Central memory CD8-positive, alpha-beta T cell (primary cell): ENCODE results near the gene SMYD3.

Experiments
- ATAC-seq: fragments of 150-1000 bp; cut with Tn5 transposase; replicated peaks from 2 replicates; pipeline ENCODE4 v1.10.0; 2022; ENCODE audit warnings: mild to moderate bottlenecking, moderate FRiP score, moderate number of reproducible peaks; ENCODE audit not compliant: poor library complexity, severe bottlenecking; ENCODE audit errors: extremely low read depth
- DNase-seq, 2 donors: peaks; one replicate each; pipeline ENCODE4 v3.0.0; 2021; ENCODE audit warnings: low spot score in 2 of 2
- H3K27ac Mint-ChIP-seq: one replicate; pipeline ENCODE4 v1.8.0; 2022; ENCODE audit warnings: low read depth, mild to moderate bottlenecking, moderate library complexity, mixed read lengths
- H3K27me3 Mint-ChIP-seq: one replicate; pipeline ENCODE4 v1.8.0; 2022; ENCODE audit warnings: mixed read lengths
- H3K36me3 Mint-ChIP-seq: one replicate; pipeline ENCODE4 v1.8.0; 2022; ENCODE audit warnings: mild to moderate bottlenecking, moderate library complexity, mixed read lengths; ENCODE audit not compliant: insufficient read depth
- H3K4me1 Mint-ChIP-seq: one replicate; pipeline ENCODE4 v1.8.0; 2022; ENCODE audit warnings: mixed read lengths
- H3K4me3 Mint-ChIP-seq: one replicate; pipeline ENCODE4 v1.8.0; 2022; ENCODE audit warnings: mild to moderate bottlenecking, moderate library complexity, mixed read lengths
- H3K9me3 Mint-ChIP-seq: one replicate; pipeline ENCODE4 v1.8.0; 2022; ENCODE audit warnings: mixed read lengths

Gene SMYD3

GRCh38 chr1:246512230-246512629, 5.2 kb upstream of the SMYD3 start:
- peaks cover 5% of the 10 kb centered on the region for H3K36me3 Mint-ChIP-seq
- DNase-seq (no peak), ATAC-seq (no peak)

GRCh38 chr1:246511203-246511602, 4.1 kb upstream of the SMYD3 start:
- Mint-ChIP-seq H3K9me3 (no peaks in the 10 kb centered on the region), H3K4me1 (peaks cover 16% of the 10 kb centered on the region), H3K27ac (no peak overlapping the region), H3K4me3 (no peak overlapping the region), H3K27me3 (no peaks in the 10 kb centered on the region), H3K36me3 (peaks cover 5% of the 10 kb centered on the region)
- DNase-seq (no peak), ATAC-seq (no peak)

More at GRCh38 chr1:246512230-246512629, 5.2 kb upstream of the SMYD3 start:
- H3K4me1 Mint-ChIP-seq, result peaks cover 9% of the 10 kb centered on the region
- H3K4me3 Mint-ChIP-seq, result no peak overlapping the region
- no peaks in the 10 kb centered on the region for H3K9me3 Mint-ChIP-seq
- no peak overlapping the region for H3K27ac Mint-ChIP-seq
- H3K27me3 Mint-ChIP-seq, result no peaks in the 10 kb centered on the region

DNA sequence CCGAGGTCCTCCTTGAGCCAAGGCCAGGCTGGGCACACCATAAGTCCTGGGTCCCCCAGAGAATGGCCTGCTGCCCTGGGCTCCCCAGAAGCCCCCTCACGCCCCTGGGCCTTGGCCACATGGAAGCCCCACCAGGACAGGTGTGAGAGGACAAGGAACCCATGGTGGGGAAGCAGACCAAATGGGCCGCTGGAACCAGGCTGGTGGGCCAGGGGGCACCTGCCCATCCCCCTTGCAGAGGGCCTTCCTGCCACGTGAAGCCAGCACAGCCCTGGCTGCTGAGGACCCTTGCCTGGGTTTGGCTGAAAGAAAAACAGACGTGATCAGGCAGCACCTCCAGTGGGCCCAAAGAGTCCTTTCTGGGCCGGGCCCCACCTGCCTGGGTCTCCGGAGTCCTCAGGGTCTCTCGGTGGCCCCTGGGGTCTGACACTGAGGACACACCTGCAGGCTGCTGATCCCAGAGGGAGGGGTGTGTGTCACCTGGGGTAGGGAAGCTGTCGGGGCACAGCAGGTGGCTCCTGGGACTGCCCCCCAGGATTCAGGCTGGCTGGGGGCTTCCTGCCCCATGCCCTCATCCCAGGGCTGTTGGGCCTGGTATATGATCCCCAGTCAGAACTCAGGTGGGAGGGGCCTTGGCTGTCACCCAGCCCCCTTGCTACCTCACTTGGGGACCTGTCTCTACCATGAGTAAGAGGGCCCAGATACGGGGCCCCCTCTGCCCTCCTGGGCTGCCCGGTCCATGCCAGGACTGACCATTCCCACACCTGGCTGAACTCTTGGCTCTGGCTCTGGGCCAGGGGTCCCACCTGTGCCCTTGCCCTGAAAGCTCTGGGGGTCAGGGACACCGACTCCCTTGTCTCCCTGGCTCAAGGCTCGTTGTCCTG, 3.3 kb upstream of the SMYD3 start:
- Mint-ChIP-seq H3K9me3 (no peaks in the 10 kb centered on the region), H3K27me3 (no peaks in the 10 kb centered on the region), H3K27ac (no peak overlapping the region), H3K4me1 (peaks cover 24% of the 10 kb centered on the region), H3K4me3 (no peak overlapping the region), H3K36me3 (peaks cover 5% of the 10 kb centered on the region)
- ATAC-seq, result no peak
- DNase-seq, result no peak

DNA sequence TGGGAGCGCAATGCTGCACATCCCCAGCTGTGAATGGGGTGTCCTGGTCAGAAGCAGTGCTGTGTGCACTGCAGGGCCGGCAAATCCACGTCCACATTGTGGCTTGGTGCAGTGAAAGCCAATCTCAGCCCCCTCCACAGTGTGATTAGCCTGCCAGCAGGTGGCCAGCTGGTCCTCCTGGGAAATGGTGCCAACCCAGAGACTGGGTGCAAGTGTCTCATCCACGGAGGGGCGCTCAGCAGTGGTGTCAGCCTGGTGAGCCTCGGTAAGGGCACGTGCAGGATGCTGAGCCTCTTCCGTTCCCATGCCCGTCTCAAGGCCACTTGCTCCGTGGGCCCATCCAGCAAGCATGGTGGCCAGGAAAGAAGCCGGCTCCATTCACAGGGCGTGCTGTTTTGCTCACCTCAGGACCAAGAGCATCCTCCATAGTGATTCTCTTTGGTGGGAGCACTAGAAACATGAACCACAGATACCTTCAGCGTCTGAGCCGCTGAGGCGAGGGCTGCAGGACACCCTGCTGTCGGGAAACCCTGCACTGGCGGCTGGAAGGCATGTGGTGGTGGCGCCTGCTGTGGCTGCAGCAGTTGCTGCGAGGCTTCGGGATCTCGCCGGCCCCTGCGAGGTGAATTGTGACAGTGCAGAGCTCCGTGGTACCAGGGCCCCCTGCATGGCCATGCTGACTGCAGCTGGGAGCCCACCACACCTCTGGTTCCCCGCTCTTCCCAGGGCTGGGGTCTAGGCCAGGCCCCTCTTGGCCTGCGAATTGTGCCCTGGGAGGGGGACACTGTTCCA, 2.0 kb upstream of the SMYD3 start:
- no peaks in the 10 kb centered on the region for H3K27me3 Mint-ChIP-seq
- H3K4me3 Mint-ChIP-seq, result no peak overlapping the region
- no peaks in the 10 kb centered on the region for H3K9me3 Mint-ChIP-seq
- H3K27ac Mint-ChIP-seq, result no peak overlapping the region
- DNase-seq (no peak), ATAC-seq (no peak)
- H3K4me1 Mint-ChIP-seq, result peaks cover 29% of the 10 kb centered on the region
- peaks cover 5% of the 10 kb centered on the region for H3K36me3 Mint-ChIP-seq

DNA sequence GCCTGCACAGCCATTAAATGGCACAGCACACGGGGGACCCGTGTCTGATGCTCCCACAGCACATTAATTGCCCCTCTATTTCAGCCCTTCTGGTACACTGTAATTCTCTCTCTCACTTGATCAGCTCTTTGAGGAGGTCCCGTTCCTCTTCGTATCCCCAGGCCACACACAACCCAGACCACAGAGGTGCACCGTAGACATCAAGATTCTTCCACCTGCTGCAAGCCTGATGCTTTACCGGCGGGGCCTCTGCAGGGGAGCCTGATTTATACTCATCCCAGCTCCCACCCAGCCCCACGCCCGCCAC, 759 bp downstream of the SMYD3 start:
- Mint-ChIP-seq H3K27me3 (no peaks in the 10 kb centered on the region), H3K36me3 (peaks cover 7% of the 10 kb centered on the region), H3K27ac (peak overlapping the region; percentile 49), H3K4me3 (peak overlapping the region; percentile 83), H3K4me1 (peaks cover 42% of the 10 kb centered on the region), H3K9me3 (no peaks in the 10 kb centered on the region)
- DNase-seq (no peak), ATAC-seq (peak; percentile 27)

- Mint-ChIP-seq H3K4me3 (no peak overlapping the region), H3K9me3 (no peaks in the 10 kb centered on the region), H3K4me1 (peaks cover 44% of the 10 kb centered on the region), H3K27ac (no peak overlapping the region), H3K36me3 (peaks cover 7% of the 10 kb centered on the region), H3K27me3 (no peaks in the 10 kb centered on the region)
- no peak for ATAC-seq
- no peak for DNase-seq
These were observed 3.7 kb downstream of the SMYD3 start for GRCh38 chr1:246503341-246503740.

GRCh38 chr1:246497331-246497915, 9.7 kb downstream of the SMYD3 start:
- Mint-ChIP-seq H3K27ac (no peak overlapping the region), H3K27me3 (no peaks in the 10 kb centered on the region), H3K9me3 (no peaks in the 10 kb centered on the region), H3K36me3 (peaks cover 1% of the 10 kb centered on the region), H3K4me3 (no peak overlapping the region), H3K4me1 (peaks cover 17% of the 10 kb centered on the region)
- ATAC-seq, result peak; percentile 56
- no peak for DNase-seq

DNA sequence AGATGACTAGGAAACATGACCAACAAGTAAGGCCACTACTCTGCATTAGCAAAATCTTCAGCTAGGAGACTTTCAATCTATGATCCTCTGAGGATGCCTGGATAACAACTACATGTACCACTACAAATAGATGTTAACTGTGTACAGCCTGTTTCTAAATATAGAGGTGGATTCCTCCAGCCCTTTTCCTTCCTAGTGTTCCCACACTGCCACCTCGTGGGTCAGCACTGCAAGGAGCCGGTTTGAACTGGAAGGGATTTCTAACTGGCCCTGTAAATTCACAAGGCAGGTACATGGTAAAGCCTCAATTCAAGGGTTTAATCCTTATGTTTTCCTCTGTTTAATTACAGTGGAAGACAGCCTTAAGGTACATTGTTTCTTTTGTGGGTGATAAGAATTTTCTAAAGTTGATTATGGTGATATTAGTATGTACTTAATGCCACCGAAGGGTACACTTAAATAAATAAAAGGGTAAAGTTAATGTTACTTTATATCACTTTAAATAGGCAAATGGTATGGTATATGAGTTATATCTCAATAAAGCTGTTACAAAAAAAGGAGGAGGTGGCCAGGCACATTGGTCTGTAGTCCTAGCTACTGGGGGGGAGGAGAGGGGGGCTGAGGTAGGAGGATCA, 14.4 kb downstream of the SMYD3 start:
- H3K36me3 Mint-ChIP-seq, result no peaks in the 10 kb centered on the region
- no peak overlapping the region for H3K4me3 Mint-ChIP-seq
- peaks cover 13% of the 10 kb centered on the region for H3K4me1 Mint-ChIP-seq
- no peak for ATAC-seq
- DNase-seq, result no peak
- H3K9me3 Mint-ChIP-seq, result no peaks in the 10 kb centered on the region
- no peaks in the 10 kb centered on the region for H3K27me3 Mint-ChIP-seq
- no peak overlapping the region for H3K27ac Mint-ChIP-seq

- H3K9me3 Mint-ChIP-seq, result no peaks in the 10 kb centered on the region
- DNase-seq (no peak), ATAC-seq (no peak)
- peaks cover 13% of the 10 kb centered on the region for H3K4me1 Mint-ChIP-seq
- H3K4me3 Mint-ChIP-seq, result no peak overlapping the region
- no peaks in the 10 kb centered on the region for H3K27me3 Mint-ChIP-seq
- H3K27ac Mint-ChIP-seq, result no peak overlapping the region
- H3K36me3 Mint-ChIP-seq, result no peaks in the 10 kb centered on the region
These were observed 15.5 kb downstream of the SMYD3 start for GRCh38 chr1:246491551-246492053.

DNA sequence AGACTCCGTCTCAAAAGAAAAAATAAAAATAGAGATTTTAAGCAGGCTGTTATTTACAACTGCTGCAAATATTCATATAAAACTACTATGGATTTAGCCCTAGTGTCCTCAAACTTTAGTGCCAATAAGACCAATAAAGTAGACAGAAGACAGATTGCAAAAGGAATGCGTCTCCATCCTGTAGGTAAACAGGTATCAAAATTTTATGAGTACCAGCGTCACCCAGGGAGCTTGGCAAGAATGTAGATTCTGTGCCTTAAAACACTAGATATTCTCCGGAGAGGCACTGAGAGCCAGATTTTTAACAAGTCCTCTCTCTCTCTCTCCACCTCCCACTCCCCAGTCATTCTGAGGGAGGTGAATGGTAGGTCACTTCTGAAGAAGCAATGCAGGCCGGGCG, 18.4 kb downstream of the SMYD3 start:
- DNase-seq (no peak), ATAC-seq (no peak)
- Mint-ChIP-seq H3K27me3 (no peaks in the 10 kb centered on the region), H3K36me3 (no peaks in the 10 kb centered on the region), H3K27ac (no peak overlapping the region), H3K4me1 (peaks cover 15% of the 10 kb centered on the region), H3K4me3 (no peak overlapping the region), H3K9me3 (no peaks in the 10 kb centered on the region)

DNA sequence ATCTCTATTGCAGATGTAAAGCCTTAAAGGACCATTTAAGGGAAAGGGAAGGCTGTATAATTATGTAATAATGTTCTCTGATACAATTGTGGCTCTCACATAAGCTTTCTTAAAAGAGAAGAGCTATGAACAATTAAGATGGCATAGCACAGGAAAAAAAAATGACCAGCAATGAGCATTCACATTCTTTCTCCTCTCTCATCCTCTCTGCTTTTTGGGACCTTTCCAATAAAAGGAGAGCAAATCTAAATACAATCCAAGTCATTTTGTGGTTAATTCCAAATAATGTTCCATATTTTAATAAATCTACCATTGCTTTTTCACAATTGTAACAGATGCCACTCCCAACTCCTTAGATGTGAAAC, 23.5 kb downstream of the SMYD3 start:
- peak overlapping the region; percentile 17 for H3K4me3 Mint-ChIP-seq
- no peak overlapping the region for H3K27ac Mint-ChIP-seq

GRCh38 chr1:246482805-246483568, 24.1 kb downstream of the SMYD3 start:
- H3K27ac Mint-ChIP-seq, result no peak overlapping the region

More for the DNA sequence above, 23.5 kb downstream of the SMYD3 start:
- peaks cover 34% of the 10 kb centered on the region for H3K4me1 Mint-ChIP-seq
- H3K36me3 Mint-ChIP-seq, result no peaks in the 10 kb centered on the region
- H3K27me3 Mint-ChIP-seq, result no peaks in the 10 kb centered on the region
- ATAC-seq (no peak), DNase-seq (no peak)
- H3K9me3 Mint-ChIP-seq, result no peaks in the 10 kb centered on the region

More at GRCh38 chr1:246482805-246483568, 24.1 kb downstream of the SMYD3 start:
- no peaks in the 10 kb centered on the region for H3K9me3 Mint-ChIP-seq
- peaks cover 29% of the 10 kb centered on the region for H3K4me1 Mint-ChIP-seq
- no peak for ATAC-seq
- DNase-seq, result no peak
- no peaks in the 10 kb centered on the region for H3K36me3 Mint-ChIP-seq
- peak overlapping the region; percentile 17 for H3K4me3 Mint-ChIP-seq
- no peaks in the 10 kb centered on the region for H3K27me3 Mint-ChIP-seq
